Activated CD4-positive, alpha-beta T cell treated with anti-CD3 and anti-CD28 coated beads, Interleukin-2, Interleukin-6, amounts not matched to agents 100 ng/mL and 50 ng/mL, durations not matched to agents 16 hours and 8 hours (primary cell): ENCODE results near the gene GPR155.
"Not testable (repeated sequence)": the region's sequence is repeated elsewhere in the genome, so short reads cannot be mapped to it uniquely, and the experiment has no call there.

ENCODE experiments used
- DNase-seq: peaks from one replicate; pipeline ENCODE4 v3.0.0-alpha.2; 2020

GPR155 gene

DNA sequence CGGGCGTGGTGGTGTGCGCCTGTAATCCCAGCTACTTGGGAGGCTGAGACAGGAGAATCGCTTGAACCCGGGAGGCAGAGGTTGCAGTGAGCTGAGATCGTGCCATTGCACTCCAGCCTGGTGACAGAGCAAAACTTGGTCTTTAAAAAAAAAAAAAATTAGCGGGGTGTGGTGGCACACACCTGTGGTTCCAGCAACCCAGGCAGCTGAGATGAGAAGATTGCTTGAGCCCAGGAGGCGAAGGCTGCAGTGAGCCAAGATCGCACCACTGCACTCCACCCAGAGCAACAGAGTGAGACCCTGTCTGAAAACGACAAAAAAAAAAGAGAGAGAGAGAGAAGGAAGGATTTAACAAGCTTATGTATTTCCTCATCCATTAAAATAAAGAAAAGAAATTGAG is 2.7 kb upstream of the GPR155 start:
- DNase-seq = peak; percentile 38

- no peak for DNase-seq
These were observed 962 bp upstream of the GPR155 start for GRCh38 chr2:174487820-174488162.

GRCh38 chr2:174487108-174487819 is 435 bp upstream of the GPR155 start:
- DNase-seq = peak; percentile 100

DNA sequence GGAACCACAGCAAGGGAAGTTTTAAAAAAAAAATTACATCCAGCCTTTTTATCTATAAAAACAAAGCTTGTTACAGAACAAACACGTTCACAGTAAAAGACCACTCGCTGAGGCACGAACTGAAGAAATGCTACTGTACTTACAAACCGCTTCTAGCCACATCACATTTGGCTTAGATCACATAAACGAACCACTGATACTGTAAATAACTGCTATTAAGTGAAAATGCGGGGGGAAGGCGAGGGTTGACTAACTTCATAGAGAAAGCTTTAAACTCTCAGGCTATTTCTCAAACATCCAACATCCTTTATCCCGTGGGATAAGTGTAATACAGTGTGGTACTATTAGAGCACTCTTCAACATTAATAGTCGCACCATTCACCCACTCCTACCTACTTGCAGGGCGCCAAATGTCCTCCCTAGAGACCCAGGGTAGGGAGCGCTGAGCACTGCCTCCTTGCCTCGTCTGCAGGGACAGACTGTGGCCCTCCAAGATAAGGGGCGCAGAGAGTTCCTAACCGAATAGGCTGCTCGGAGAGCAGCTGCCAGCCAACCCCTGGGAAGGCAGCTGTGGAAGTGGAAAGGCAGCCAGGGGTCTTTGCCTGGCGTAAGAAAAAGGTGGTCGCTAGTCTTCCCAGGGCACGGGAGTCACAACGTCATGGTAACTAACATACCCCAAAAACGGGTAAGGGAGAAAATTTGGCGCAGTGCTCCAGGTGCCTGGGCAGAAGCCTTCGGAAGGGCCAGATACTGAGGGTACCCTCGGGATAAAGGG is 854 bp downstream of the GPR155 start:
- peak; percentile 38 for DNase-seq

DNA sequence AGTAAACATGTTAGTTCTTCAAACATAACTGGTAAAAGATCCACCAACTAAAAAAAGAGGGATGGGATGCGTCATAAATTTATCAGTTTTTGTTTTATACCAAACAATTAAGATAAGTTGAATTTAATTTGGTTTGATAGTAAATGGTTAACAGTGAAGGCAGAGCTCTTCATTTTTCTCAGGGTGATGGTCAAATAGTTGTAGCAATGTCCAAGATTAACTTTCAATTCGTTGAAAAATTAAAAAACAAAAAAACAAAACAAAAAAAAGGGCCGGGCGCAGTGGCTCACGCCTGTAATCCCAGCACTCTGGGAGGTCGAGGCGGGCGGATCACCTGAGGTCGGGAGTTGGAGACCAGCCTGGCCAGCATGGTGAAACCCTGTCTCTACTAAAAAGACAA is 1.8 kb downstream of the GPR155 start:
- not testable (repeated sequence) for DNase-seq

DNA sequence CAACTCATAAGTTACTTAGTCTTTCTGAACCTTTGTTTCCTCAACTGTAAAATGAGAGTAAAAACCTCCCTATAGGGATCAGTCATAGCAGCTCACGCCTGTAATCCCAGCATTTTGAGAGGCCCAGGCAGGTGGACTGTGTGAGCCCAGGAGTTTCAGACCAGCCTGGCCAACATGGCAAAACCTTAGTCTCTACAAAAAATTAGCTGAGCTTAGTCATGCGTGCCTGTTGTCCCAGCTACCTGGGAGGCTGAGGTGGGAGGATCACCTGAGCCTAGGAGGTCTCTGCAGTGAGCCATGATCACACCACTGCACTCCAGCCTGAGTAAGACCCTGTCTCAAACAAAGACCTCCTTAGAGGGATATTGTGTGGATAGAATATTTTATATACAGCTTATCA is 2.3 kb downstream of the GPR155 start:
- peak; percentile 15 for DNase-seq

- no peak for DNase-seq
These were observed 4.0 kb downstream of the GPR155 start for GRCh38 chr2:174482854-174483253.

DNA sequence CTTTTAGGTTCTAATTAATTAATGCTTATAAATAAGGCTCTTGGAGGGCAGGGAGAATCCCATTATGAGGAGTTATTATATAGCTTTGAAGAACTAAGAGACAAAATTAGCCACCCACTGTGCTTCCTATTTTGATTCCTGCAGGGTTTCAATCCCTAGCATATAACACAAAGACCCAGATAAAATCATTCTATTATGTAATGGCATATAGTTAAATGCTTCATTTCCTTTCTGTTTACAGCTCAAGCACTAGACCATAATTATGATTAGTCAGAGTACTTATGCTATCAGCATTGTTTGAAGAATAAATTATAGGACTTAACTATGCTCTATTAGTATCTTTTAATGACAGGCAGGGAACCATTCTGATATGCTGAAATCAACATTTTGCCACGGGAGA is 9.1 kb downstream of the GPR155 start:
- DNase-seq = no peak

GRCh38 chr2:174473796-174474195 is 13.0 kb downstream of the GPR155 start:
- DNase-seq = no peak

GRCh38 chr2:174465327-174465726 is 21.5 kb downstream of the GPR155 start:
- no peak for DNase-seq

GRCh38 chr2:174461221-174461620 is 25.6 kb downstream of the GPR155 start:
- DNase-seq = no peak

GRCh38 chr2:174454566-174454965 is 32.3 kb downstream of the GPR155 start:
- no peak for DNase-seq

DNA sequence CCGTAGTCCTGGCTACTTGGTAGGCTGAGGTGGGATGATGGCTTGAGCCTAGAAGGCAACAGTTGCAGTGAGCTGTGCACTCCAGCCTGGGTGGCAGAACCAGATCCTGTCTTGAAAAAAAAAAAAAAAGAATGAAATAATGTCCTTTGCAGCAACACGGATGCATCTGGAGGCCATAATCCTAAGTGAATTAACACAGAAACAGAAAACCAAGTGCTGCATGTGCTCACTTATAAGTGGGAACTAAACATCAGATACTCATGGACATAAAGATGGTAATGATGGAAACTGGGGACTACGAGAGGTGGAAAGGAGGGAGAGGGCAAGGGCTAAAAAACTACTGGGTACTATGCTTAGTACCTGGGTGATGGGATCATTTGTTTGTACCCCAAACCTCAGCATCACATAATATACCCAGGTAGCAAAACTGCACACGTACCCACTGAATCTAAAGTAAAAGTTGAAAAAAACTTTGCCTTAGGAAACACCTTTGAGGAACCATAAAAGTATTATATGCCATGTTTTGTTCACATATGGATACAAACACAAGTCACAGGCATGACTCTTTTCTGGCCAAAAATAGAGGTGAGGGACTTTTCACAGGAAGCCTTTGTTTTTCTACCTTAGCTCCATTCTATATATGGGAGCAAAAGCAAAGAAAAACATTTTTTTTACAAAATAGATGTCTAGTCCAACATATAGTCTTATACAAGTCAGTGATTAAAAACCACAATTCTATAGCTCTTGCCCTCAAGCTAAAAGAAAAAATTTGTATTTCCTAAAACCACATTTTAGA is 36.6 kb downstream of the GPR155 start:
- no peak for DNase-seq

DNA sequence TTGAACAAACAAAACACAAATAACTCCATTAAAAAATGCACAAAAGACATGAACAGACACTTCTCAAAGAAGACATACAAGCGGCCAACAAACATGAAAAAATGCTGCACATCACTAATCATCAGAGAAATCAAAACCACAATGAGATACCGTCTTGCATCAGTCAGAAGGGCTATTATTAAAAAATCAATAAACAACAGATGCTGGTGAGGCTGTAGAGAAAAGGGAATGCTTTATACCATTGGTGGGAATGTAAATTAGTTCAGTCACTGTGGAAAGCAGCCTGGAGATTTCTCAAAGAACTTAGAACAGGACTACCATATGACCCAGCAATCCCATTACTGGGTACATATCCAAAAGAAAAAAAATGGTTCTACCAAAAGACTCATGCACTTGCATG is 37.8 kb downstream of the GPR155 start:
- DNase-seq = no peak

DNA sequence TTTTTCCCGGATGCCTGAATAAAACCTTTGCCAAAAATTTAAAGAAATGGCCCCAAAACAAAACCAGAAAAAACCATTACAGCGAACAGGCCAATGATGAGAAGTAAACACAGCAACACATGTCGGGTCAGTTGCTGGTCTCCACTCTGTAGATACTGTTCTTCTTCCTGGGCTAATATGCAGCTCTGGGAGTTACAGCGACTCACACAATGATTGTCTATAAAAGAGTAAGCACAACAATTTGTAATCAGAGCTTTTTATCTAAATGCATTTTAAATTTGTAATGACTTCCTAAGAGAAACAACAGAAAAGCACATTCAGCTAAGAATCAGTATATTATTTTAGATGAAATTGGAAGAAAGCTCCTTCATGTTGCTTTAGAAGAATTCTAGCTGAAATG is 40.3 kb downstream of the GPR155 start:
- no peak for DNase-seq

DNA sequence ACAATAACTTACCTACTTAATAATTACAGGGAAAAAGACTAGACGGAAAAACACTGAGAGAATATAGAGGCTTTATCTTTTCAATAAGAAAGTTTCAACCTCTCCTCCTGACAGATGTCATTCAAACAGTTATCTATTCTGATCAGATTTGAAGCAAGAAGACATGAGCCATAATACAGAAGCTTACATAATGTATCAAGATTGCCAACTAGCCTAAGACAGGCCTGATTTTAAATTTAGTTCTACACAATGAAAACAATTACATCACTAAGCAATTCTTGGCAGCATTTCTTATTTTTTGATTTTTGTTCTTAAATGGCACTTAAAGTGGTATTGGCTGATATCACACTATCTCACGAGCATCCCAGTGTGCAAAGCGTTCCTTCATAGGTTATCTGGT is 41.6 kb downstream of the GPR155 start:
- DNase-seq = no peak

DNA sequence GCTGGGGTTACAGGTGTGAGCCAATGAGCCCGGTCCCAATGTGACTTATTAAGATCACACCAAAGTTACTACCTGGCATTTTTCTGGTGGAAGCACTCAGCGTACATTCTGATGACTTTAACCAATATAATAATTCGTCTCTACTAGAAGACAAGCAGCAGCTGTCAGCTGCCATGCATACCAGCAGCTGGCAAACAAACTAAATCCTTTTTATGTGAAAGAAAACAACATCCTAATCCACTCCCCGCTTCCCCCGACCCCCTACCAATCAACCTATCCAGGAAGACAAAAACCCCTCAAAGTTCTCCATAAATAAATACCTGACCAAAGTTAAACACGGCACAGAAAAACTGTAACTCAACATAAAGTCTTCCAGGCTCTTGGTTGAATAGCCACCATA is 42.1 kb downstream of the GPR155 start:
- DNase-seq = no peak

- DNase-seq = no peak
These were observed 44.0 kb downstream of the GPR155 start for GRCh38 chr2:174442546-174443510.

DNA sequence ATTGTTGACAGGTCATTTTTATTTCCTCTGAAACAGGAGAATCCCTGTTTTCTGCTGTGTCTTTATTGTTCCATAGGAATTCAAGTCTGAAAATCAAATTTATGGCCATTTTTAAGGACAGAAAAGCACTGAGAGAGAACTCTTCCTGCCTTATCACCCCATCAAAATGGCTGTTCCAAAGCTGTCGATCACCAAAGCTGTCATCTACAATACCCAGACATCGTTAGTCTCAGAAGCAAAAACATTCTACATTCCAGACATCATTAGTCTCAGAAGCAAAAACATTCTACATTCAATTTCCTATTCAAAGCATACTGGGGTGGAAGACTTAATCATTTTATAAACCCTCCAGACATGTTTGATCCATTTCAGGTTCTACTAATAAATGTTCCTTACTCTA is 46.9 kb downstream of the GPR155 start:
- DNase-seq = no peak

DNA sequence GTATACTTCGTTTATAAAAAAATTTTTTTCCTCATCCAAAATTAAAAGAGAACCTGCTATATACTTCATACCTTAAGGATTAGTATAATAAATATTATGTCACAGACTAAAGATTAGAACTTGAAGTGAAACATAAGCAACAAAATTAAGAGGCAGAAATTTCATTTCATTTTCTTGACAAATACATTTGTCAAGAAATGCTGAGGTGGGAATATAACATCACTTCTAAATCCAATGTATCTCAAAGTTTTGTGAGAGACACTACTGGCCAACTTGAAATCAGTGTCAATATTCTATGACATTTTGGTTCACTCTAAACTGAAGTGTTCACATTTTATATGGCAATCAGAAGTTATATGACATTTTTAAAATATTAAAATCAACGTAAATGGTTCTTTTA is 47.5 kb downstream of the GPR155 start:
- DNase-seq = no peak

DNA sequence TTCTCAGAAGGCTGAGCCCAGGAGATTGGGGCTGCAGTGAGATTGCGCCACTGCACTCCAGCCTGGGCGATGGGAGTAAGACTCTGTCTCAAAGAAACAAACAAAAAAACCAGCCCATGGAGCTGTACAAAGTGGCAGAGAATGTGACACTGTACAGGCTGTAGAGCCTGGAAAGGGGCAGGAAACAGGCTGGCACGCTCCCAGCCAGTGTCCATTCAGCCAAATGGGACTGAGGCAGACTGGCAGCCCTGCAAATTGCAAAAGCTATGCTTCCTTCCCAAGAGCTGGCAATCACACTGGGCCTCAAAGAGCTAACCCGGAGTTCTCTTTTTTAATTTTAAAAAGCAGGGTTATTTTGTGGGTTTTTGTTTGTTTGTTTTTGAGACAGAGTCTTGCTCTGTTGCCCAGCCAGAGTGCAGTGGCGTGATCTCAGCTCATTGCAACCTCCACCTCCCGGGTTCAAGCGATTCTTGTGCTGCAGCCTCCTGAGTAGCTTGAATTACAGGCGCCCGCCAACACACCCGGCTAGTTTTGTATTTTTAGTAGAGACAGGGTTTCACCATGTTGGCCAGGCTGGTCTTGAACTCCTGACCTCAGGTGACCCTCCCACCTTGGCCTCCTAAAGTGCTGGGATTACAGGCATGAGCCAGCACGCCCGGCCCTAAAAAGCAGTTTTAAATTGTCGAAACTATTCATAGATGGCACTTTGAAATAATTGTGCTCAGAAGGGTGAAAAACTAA is 48.5 kb downstream of the GPR155 start:
- no peak for DNase-seq

- DNase-seq = no peak
These were observed 50.5 kb downstream of the GPR155 start for GRCh38 chr2:174436351-174436750.
